AG08395 (cell line): ENCODE measurements around the gene AJAP1.
A peak's percentile ranks its signal among the peaks of the same experiment; 100 is the strongest.

Source experiments
- DNase-seq: peaks from one replicate; pipeline ENCODE4 v3.0.0; 2012; ENCODE audit warnings: mixed read lengths, low spot score

AJAP1 gene

GRCh38 chr1:4682607-4683220 is 28.3 kb downstream of the AJAP1 start:
- no peak for DNase-seq

GRCh38 chr1:4684136-4684535 is 29.7 kb downstream of the AJAP1 start:
- DNase-seq: no peak

- DNase-seq: no peak
Measured at GRCh38 chr1:4684864-4685522, 30.6 kb downstream of the AJAP1 start.

- DNase-seq: no peak
Measured at GRCh38 chr1:4685523-4685865, 31.1 kb downstream of the AJAP1 start.

- no peak for DNase-seq
Measured at GRCh38 chr1:4687943-4688342, 33.5 kb downstream of the AJAP1 start.

GRCh38 chr1:4689271-4689935 is 35.0 kb downstream of the AJAP1 start:
- DNase-seq: no peak

- no peak for DNase-seq
Measured at GRCh38 chr1:4689941-4690635, 35.7 kb downstream of the AJAP1 start.

GRCh38 chr1:4690951-4691675 is 36.7 kb downstream of the AJAP1 start:
- peak; percentile 48 for DNase-seq

- no peak for DNase-seq
Measured at GRCh38 chr1:4691766-4692405, 37.5 kb downstream of the AJAP1 start.

GRCh38 chr1:4692437-4692836 is 38.0 kb downstream of the AJAP1 start:
- DNase-seq: no peak

- no peak for DNase-seq
Measured at GRCh38 chr1:4693331-4693730, 38.9 kb downstream of the AJAP1 start.

GRCh38 chr1:4693891-4694290 is 39.5 kb downstream of the AJAP1 start:
- no peak for DNase-seq

GRCh38 chr1:4694492-4694891 is 40.1 kb downstream of the AJAP1 start:
- DNase-seq: no peak

- DNase-seq: no peak
Measured at GRCh38 chr1:4695241-4695640, 40.8 kb downstream of the AJAP1 start.

GRCh38 chr1:4696161-4696745 is 41.8 kb downstream of the AJAP1 start:
- DNase-seq: no peak

- no peak for DNase-seq
Measured at GRCh38 chr1:4696753-4697152, 42.3 kb downstream of the AJAP1 start.

GRCh38 chr1:4697801-4698200 is 43.4 kb downstream of the AJAP1 start:
- no peak for DNase-seq

GRCh38 chr1:4698911-4699310 is 44.5 kb downstream of the AJAP1 start:
- no peak for DNase-seq

- DNase-seq: peak; percentile 14
Measured at GRCh38 chr1:4699376-4700301, 45.2 kb downstream of the AJAP1 start.

GRCh38 chr1:4700801-4701200 is 46.4 kb downstream of the AJAP1 start:
- no peak for DNase-seq
